EH (cell line): Measurements from ENCODE around the gene RNF111.
"Not testable (repeated sequence)": the region's sequence is repeated elsewhere in the genome, so short reads cannot be mapped to it uniquely, and the experiment has no call there.

Experiments used
- DNase-seq: peaks from one replicate; pipeline ENCODE4 v3.0.0-alpha.2; 2015; ENCODE audit warnings: low read depth

Gene RNF111

DNA sequence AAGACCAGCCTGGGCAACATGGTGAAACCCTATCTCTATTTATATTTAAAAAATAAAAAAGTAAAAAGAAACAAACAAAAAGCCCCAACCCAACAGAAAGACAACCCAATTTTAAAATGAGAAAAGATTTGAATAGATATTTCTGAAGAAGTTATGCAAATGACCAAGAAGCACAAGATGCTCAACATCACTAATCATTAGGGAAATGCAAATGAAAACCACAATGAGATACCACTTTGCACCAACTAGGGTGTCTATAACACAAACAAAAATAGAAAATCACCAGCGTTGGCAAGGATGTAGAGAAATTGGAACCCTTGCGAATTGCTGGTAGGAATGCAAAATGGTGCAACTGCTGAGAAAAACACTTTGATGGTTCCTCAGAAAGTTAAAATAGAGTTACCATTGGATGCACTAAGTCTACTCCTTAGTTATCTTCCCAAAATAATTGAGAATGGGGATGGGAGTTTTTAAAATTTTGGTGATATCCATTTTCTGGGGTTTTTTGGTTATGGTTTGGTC lies 71.7 kb downstream of the RNF111 start:
- DNase-seq, result no peak

DNA sequence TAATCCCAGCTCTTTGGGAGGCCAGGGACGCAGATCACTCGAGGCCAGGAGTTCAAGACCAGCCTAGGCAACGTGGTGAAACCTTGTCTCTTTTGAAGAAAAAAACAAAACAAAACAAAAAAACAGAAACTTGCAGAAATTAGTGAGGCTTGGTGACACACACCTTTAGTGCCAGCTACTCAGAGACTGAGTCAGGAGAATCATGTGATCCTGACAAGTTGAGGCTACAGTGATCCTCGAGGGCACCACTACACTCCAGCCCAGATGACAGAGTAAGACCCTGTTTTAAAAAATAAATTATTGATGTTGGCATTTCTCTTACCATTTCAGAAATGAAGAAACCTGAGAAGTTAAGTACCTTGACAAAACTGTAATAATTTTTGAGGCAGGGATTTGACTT lies 72.9 kb downstream of the RNF111 start:
- no peak for DNase-seq

DNA sequence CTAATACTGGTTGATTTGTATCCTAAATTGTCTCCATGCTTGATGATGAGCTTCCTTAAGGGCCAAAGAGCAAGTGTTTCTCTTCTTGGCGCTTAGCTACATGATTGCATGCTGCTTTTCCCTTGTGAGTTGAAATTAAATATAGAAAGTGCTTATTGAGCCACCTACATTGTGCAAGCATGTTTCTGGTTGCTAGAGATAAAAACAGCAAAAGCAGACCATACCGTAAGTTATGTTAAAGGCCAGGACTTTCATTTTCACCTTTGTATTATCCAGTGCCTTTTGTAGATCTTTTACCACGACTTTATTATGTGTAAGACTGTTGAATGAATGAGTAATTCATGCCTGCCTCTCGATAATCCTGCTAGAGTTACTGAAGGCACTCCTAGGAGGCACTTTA lies 75.6 kb downstream of the RNF111 start:
- no peak for DNase-seq

DNA sequence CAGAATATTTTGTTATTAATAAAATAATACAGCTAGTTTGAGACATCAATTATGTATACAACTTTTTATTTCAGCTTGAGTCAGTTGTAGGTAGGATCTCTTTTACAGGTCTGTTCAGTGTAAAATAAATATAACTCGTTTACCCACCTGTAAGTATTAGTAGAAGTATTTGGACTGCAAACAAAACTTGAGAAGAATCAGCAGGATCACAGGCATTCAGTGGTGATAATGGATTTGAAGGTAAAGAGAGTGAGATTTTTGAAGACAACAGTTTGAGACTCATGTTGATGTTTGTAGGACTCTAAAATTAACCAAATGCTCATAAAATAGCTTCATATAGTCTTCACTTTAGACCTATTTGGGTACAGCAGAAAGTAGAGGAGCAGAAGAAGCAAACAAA lies 82.0 kb downstream of the RNF111 start:
- no peak for DNase-seq

DNA sequence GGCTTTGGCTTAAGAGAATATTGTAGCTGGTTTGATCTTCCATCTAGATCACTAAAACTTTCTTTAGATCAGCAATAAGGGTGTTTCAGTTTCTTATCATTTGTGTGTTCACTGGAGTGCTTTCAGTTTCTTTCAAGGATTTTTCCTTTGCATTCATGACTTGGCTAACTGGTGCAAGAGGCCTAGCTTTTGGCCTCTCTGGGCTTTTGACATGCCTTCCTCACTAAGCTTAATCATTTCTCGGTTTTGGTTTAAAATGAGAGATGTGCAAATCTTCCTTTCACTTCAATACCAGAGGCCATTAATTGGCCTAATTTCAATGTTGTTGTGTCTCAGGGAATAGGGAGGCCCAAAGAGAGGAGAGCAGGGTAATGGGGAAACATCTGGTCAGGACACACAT lies 87.1 kb downstream of the RNF111 start:
- DNase-seq, result no peak

DNA sequence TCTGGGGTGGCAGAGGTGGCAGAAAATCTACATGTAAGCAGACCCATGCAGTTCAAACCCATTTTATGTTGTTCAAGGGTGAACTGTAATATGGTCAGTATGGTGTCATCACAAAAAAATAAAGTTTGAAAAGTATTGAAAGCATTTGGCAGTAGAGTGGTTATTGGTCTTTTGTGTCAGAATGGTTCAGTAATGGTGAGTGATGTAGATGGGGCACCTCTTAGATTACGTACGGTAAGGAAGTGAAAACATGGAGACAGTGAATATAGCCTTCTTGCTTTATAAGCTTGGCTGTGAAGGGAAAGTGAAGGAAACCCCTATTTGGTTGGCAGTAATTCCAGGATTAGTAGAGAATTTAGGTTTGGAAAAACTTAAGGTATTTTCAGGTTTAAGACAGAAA lies 100.3 kb downstream of the RNF111 start:
- DNase-seq, result no peak

DNA sequence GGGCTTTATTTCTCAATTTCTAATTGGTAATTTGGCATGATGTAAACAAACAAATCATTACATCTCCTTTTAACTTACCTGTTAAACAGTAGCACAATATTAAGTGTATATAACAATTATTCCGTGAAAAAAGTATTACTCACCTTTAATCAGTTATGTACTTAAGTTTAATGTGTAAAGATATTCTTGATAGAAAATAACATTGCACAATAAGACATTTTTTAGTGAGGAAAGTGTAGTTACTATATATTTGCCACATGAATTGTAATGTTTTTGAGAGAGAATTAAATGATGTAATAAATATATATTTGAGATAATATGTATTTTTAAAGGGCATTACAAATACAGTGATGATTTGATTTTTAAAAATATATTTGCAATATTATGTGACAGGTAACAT lies 106.6 kb downstream of the RNF111 start:
- DNase-seq, result no peak

DNA sequence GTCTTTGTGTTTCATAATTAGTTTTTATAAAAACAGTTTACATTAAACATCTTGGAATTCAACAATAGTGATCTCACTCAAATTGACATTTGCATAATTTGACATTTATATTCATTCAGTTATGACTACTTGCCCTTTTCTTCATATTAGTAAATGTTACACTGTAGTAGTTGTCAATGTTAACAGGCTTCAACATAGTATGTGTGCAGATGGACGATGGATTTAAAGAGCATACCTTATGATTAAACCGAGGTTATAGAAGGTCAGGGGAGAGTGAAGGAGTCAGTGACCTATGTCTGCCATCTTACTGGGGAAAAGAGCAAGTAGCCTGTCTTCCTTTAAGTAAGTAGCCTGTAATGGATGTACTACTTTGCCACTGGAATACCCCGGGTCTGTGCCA lies 109.0 kb downstream of the RNF111 start:
- no peak for DNase-seq

DNA sequence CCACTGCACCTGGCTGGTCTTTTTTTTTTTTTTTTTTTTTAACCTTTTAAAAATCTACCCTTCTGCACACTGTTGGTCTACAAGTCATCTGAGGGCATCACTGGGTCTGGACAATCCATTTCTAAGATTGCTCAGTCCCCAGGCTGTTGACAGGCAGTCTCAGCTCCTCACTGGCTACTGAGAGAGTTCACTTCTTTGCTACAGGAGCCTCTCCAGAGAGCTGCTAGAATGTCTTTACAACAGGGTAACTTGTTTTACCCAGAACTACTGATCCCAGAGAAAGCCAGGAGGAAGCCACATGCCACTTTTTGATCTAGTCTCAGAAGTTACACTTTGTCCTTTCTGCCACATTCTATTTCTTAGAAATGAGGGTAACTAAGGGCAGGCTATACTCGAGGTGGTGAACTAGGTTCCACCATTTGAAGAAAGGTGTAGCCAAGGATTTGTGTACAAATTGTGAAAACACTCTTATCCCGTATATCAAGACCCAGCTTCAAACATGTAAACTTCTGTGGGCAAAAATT lies 111.8 kb downstream of the RNF111 start:
- DNase-seq, result no peak

DNA sequence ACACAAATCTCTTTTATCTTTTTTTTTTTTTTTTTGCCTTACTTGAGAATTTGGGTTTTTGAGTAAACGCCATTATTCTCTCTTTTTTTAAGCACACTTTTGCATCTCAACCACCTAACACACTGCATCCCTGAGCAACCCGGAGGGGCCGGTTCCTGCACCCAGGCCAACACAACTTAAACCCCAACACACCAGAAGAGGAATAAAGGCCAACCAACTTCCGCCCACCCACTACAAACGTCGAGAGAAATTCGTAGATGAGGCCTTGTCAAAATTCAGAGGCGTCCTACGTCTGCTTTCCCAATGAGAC lies 117.1 kb downstream of the RNF111 start:
- no peak for DNase-seq

DNA sequence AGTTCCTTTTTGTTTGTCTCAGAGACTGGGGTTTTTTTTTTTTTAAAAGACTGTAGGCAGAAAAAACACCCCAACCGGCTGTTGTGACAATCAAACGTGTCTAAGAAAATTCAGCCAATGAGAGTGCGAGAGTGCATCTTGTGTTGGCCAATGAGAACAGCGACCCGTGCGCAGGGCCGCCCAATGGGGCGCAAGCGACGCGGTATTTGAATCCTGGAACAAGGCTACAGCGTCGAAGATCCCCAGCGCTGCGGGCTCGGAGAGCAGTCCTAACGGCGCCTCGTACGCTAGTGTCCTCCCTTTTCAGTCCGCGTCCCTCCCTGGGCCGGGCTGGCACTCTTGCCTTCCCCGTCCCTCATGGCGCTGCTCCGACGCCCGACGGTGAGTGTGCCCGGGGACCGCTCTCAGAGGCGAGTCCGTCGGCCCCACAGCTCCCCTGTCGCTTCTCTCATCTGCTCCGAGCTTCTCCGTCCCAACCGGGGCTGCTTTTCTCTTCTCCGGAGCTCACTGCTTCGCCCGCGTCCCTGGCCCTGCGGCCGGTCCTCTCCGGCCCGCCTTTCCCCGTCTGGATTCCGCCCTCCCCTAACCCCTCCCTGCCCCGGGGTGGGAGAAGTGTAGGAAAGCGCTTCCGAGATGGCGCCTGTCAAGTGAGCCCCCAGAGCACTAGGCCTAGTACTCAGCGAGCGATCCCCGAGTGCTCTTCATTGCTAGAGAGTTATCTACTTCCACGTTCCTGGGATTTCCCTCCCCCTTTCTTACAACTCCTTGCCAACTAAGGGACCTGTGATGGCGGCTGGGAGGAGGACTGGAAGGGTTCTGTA lies 117.7 kb downstream of the RNF111 start, which contains the start of gene CCNB2:
CCNB2 (plus strand) TSS at position 235 of the 821 bp plus-strand sequence; CDS start at position 358, 123 bp downstream.
- DNase-seq, result peak; percentile 93

DNA sequence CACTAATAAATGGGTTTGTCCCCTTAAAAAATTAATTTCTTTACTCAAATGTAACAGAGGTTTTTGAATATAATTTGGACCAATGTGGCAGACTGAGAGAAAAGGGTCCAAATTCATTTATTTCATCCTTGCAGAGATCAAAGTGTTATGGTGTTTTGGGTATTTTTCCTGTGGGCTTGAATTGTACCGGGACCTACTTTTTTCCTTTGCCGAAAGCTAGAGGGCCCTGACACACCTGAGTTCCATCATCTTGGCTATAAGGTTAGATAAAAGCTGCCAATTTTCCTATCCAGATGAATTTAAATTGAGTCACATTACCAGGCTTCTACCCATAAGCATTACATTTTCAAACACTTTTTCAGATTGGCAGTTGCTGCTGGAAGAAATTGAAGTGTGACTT lies 118.4 kb downstream of the RNF111 start:
- DNase-seq, result no peak

DNA sequence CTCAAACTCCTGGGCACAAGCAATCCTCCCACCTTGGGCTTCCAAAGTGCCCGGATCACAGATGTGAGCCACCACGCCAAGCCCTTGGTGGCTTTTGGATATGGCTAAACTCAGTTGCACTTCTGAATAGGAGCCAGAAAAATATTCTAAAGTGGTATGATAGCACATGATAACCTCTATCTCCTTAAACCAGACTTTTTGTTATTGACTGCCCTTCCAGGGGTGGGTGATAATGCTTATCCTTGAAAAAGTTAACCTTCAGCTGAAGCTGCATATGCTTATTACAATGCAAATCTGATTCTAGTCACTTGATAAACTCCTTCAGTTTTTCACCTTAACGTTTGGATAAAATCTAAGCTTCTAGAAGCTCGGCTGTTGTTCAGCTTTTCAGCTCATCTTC lies 123.8 kb downstream of the RNF111 start:
- no peak for DNase-seq

DNA sequence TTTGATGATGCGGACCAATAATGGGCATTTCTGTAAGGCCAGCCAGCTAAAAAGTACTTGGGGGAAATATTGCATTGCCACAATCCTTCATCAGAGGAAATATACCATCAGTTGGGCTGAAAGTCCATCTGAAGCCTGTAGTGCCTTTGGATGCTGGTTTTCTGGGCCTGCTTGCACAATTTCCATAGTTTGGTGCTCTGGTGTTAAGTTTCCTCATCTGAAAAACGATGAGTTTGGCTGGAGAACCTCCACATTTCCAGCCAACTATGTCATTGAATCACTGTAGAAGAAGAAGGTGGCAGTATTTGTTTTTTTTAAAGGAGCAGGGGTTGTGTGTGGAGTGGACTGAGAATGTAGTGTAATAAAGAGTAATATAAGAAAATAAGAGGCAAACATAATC lies 127.6 kb downstream of the RNF111 start:
- no peak for DNase-seq

DNA sequence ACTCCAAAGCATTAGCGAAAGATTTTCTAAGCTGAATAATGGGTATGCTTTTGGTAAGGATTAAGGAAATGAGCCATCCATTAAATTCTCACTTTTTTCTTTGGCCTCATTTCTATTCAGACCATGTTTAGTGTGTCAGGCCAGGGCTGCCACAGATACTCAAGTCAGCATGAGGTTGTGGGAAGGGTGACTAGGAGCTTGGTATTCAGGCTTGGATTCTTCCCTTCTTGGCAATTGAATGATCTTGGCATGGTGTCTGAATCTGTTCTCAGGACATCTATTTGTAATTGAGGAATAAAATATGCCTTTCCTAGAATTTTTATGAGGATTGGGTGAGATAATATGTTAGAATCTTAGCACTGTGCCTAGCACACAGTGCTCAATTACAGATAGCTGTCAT lies 128.7 kb downstream of the RNF111 start:
- peak; percentile 45 for DNase-seq

DNA sequence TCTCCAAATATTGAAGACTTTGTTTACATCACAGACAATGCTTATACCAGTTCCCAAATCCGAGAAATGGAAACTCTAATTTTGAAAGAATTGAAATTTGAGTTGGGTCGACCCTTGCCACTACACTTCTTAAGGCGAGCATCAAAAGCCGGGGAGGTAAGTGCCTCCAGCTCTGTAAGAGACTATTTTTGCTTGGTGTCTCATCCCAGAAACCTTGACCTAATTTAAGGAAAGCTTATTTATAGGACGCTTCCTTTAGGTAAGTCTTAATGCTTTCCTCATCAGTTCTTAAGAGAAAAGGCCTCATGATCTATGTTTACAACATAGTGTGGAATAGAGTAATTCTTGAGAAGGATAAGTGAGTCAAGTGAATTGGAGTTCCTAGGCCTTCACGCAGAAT lies 129.3 kb downstream of the RNF111 start:
- DNase-seq, result no peak

DNA sequence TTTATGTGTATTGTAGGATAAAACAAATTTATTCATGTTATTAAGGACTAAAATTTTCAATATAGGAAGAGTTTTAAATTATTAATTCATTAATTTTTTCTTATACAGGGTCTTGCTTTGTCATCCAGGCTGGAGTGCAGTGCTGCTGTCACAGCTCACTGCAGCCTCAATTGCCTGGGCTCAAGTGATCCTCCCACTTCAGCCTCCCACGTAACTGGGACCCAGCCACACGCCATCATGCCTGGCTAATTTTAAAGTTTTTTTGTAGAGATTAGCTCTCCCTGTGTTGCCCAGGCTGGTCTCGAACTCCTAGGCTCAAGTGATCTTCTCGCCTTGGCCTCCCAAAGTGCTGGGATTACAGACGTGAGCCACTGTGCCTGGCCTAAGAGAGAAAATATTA lies 132.2 kb downstream of the RNF111 start:
- DNase-seq, result no peak

DNA sequence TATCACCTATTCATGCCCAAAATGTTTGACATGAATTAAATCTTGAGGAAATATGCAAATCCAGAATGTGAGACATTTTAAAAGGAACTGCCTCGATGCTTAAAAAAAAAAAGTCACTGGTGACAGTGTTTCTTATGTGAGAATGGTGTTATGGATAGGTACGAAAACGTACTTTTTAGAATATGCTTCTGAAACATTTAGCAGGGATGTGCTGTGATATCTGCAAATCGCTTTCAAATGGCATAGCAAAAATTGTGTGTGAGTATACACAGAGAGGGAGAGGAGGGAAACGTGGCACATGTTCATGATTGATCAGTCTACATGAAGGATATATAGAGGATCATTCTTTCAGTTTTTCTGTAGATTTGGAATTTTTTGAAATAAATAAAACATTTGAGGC lies 133.5 kb downstream of the RNF111 start:
- no peak for DNase-seq

DNA sequence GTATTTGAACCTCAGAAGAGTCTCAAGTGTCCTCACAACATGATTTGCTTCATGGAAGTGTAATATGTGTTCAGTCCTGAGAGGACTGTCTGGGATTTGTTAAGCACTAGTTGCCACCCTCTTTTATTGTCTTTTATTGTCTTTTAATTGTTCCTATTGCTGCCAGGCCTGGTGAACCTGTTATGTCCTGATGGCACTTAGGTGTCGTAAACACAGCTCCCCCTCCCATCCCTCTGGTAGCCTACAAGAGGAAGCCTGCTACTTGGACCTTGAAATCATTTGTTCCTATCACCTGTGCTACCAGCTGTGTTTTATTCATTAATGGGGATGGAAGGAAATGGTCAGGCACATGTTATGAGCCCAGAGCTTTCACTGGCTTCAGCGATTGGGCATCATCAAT lies 136.8 kb downstream of the RNF111 start:
- DNase-seq, result no peak

DNA sequence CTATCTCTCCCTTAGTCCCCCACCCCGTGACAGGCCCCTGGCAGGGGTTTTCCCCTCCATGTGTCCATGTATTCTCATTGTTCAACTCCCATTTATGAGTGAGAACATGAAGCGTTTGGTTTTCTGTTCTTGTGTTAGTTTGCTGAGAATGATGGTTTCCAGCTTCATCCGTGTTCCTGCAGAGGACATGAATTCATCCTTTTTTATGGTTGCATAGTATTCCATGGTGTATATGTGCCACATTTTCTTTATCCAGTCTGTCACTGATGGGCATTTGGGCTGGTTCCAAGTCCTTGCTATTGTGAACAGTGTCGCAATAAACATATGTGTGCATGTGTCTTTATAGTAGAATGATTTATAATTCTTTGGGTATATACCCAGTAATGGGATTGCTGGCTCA lies 138.2 kb downstream of the RNF111 start:
- DNase-seq, result not testable (repeated sequence)

DNA sequence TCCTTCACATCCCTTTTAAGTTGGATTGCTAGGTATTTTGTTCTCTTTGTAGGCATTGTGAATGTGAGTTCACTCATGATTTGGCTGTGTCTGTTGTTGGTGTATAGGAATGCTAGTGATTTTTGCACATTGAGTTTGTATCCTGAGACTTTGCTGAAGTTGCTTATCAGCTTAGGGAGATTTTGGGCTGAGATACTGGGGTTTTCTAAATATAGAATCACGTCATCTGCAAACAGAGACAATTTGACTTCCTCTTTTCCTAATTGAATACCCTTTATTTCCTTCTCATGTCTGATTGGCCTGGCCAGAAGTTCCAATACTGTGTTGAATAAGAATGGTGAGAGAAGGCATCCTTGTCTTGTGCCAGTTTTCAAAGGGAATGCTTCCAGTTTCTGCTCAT lies 139.8 kb downstream of the RNF111 start:
- DNase-seq, result not testable (repeated sequence)

DNA sequence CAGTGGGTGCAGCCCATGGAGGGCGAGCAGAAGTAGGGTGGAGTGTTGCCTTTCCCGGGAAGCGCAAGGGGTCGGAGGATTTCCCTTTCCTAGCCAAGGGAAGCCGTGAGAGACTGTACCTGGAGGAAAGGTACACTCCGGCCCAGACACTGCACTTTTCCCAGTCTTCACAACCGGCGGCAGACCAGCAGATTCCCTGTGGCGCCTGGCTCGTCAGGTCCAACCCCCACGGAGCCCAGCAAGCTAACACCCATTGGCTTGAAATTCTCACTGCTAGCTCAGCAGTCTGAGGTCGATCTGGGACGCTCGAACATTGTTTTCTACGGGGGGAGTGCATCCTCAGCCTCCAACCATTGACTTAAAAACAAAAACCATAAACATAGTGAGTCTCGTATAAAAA lies 144.0 kb downstream of the RNF111 start:
- DNase-seq, result no peak

DNA sequence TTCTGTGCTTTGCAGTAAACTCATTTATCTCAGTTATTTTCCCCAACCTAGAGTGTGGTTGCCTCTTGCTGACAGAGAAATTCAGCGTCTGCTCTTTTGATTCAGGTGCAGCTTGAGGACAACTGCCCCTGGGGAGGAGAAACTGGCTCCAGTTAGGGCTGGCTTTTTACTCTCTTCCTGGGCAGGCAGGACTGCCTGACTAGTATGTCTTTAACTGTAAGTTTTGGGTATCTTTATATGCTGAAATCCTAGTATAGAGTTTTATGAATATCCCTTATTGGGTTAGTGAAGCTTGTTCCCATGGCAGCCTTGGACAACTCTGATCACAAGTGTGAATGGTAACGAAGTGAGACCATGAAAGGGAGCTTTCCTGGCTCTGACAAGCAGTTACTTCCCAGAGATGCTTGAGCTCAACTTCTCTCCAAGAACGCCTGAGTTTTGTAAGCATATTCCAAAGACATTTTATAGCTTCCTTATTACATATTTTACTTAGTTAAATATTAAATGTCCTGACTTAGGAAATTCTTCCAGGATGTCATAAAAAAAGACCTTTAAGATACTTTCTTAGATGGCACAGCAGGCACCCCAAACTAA lies 144.6 kb downstream of the RNF111 start:
- DNase-seq, result no peak
